KOPT-K1 (cell line): ENCODE measurements around the gene HELZ.
"Not testable (repeated sequence)": the region's sequence is repeated elsewhere in the genome, so short reads cannot be mapped to it uniquely, and the experiment has no call there.

Experiments
- H3K27ac ChIP-seq: fragments of 200-600 bp; sonication (generic); 2 replicates; pipeline ENCODE4 v1.5.1; 2016; ENCODE audit warnings: antibody characterized with exemption, mild to moderate bottlenecking, low read depth, low read length; ENCODE audit not compliant: poor library complexity, severe bottlenecking
- H3K36me3 ChIP-seq: fragments of 200-600 bp; sonication (generic); 2 replicates; pipeline ENCODE4 v1.5.1; 2017; ENCODE audit warnings: antibody characterized with exemption, mild to moderate bottlenecking, low read length, moderate library complexity; ENCODE audit not compliant: insufficient read depth
- H3K9me3 ChIP-seq: fragments of 200-600 bp; sonication (generic); 2 replicates; pipeline ENCODE4 v1.5.1; 2017; ENCODE audit warnings: antibody characterized with exemption, low read length, mild to moderate bottlenecking; ENCODE audit not compliant: insufficient read depth, poor library complexity, severe bottlenecking

HELZ gene

DNA sequence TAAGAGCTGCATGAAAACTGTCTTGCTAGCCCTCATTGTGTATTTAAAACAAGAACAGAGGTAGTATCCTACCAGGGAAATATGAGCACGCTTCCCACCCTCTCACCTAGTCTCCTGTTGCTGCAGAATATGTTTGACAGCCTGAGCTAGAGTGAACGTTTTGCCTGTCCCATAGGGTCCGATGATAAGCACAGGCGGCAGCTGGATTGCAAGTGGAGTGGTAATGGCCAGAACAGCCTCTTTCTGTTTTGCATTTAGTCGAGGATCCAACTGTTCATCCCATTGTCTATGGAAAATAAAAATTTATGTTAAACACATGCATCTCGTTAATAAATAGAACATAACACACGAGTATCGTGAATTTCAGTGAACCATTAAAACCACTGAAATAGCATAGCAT lies 84.2 kb downstream of the HELZ start:
- no peak overlapping the region for H3K27ac ChIP-seq
- peaks cover 5% of the 10 kb centered on the region for H3K9me3 ChIP-seq
- H3K36me3 ChIP-seq, result peaks cover 85% of the 10 kb centered on the region

DNA sequence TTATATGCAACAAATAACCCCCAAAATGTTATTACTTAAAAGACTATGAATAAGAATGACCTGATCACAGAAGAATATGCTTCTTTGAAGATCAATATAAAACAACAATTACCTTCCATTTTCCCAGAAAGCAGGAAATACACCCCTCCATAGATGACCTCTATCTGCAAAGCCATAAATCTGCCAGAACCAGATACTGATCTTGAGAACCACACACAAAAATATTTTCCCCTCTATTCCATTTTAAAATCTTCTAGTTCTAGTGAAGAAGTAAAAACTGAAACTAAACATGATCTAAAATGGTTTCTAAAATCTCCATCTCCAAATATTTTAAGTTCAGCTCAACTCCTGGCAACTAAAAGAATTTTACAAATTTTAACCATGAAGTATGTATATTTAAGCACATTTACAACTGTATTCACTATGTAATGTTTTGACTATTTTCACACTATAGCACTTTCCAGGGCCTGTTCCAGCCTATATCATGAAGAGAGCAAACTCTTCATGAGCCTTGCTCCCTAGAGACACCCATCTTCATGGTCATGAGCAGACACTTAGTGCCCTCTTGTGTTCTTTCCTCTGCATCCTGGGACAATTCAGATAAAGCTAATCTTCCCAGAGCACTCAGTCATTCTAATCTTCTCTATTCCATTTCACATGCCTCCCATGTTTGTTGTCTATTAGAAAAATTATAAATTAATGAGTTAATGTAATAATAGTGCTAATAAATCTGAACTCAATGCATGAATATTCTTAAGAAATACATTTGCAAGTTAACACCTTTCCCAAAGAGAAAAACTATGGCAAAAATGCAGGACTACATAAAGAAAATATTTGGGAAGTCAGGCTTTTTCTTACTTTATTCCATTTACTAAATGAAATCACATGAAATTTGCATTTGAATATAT lies 87.0 kb downstream of the HELZ start:
- Histone ChIP-seq H3K27ac (peak overlapping the region; percentile 4), H3K9me3 (peaks cover 5% of the 10 kb centered on the region), H3K36me3 (peaks cover 76% of the 10 kb centered on the region)

DNA sequence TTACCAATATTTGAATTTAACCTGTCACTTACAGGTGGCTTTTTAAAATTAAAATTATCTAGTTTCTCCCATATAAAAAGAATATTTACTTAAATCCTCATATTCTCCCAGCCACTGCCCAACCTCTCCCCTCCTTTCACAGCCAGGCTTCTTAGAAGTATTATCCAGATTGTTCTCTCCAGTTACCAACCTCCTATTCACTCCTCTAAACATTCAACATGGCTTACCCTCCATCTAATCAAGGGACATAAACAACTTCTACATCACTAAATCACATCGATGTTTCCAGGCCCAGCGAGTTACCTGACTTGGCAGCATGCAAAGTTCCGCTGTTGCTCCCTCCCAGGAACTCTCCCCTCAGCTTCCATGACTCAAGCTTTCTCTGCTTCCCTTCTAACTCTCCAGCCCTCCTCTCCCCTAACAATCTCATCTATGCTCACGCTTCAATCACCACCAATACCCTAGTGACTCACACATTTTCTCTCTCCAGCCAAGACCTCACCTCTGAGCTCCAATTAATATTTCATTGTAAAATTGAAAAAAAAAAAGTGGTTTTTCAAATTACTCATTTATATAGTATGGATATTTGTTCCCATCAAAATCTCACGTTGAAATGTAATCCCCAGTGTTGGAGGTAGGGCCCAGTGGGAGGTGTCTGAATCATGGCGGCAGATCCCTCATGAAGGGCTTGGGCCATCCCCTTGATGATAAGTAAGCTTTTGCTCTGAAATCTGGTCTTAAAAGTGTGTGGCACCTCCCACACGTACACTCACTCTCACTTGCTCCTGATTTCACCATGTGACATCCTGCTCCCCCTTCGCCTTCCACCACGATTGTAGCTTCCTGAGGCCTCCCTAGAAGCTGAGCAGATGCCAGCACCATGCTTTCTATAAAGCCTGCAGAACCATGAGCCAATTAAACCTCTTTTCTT lies 88.5 kb downstream of the HELZ start:
- no peak overlapping the region for H3K27ac ChIP-seq
- H3K36me3 ChIP-seq, result peaks cover 75% of the 10 kb centered on the region
- H3K9me3 ChIP-seq, result peaks cover 5% of the 10 kb centered on the region

DNA sequence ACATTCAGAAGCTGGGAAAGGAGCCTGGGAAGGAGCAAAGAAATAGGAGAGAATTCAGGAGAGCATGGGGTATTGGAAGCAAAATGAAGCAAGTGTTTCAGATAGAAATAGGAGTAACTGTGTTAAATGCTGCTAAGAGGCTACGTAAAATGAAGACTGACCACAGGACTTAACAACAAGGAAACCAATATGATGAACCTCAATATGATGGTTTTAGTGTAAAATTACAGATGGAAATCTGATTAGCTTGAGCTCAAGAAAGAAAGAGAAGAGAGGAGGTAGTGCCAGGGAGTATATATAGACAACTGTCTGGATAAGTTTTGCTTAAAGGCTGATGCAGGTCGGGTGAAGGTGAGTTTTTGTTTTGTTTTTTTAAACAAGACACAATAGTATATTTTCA lies 92.2 kb downstream of the HELZ start:
- peaks cover 80% of the 10 kb centered on the region for H3K36me3 ChIP-seq
- H3K9me3 ChIP-seq, result peaks cover 5% of the 10 kb centered on the region
- no peak overlapping the region for H3K27ac ChIP-seq

DNA sequence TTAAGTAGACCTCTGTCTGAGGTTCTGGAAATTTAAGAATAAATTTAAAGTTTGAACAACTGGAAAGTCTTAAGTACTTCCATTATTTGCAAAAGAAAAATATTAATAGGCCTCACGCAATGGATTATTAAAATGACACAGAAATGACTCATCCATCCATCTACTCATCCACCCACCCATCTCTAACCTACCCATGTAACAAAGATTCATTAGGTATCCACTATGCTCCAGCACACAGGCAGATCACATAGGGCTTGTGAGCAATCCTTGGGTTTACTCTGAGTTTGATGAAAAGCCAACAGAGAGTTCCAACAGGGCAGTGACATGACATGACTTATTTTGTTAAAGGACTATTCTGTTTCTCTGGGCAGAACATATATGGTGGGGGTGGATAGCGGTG lies 93.3 kb downstream of the HELZ start:
- peaks cover 83% of the 10 kb centered on the region for H3K36me3 ChIP-seq
- peaks cover 2% of the 10 kb centered on the region for H3K9me3 ChIP-seq
- no peak overlapping the region for H3K27ac ChIP-seq

DNA sequence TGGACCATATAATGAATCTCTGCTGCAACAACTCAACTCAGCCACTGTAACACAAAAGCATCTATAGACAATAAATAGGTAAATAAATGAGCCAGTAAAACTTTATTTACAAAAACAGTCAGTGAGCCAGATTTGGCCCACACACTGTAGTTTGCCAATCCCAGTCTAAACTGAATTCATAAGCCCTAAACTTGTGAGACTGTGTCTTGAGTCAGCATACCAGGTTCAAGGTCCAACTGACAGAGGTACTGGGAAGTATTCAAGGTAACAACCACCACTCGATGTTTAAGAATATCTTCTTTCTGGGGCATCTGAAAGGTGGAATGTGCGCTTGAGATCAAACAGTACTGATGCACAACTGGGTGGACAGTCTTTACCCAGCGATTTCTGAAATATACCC lies 94.2 kb downstream of the HELZ start:
- Histone ChIP-seq H3K36me3 (peaks cover 87% of the 10 kb centered on the region), H3K27ac (no peak overlapping the region), H3K9me3 (no peaks in the 10 kb centered on the region)

DNA sequence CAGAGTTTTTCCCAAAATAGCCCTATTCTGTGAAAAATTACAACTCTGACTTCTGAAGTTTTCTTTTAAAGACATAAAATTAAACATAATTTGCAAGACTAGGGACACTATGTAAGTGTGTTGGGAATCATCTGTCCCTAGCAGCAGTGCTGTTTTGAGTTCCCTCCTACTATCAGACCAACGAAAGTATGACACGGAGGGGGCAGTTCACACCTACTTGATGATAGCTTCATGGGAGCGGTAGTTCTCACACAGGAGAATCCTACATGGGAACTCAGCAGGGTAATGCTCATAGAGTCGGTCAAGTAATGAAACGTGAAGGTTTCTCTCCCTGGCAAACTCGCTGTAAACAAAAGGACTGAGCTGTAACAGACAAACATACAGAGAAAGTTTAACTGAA lies 96.6 kb downstream of the HELZ start:
- no peak overlapping the region for H3K27ac ChIP-seq
- no peaks in the 10 kb centered on the region for H3K9me3 ChIP-seq
- peaks cover 98% of the 10 kb centered on the region for H3K36me3 ChIP-seq

DNA sequence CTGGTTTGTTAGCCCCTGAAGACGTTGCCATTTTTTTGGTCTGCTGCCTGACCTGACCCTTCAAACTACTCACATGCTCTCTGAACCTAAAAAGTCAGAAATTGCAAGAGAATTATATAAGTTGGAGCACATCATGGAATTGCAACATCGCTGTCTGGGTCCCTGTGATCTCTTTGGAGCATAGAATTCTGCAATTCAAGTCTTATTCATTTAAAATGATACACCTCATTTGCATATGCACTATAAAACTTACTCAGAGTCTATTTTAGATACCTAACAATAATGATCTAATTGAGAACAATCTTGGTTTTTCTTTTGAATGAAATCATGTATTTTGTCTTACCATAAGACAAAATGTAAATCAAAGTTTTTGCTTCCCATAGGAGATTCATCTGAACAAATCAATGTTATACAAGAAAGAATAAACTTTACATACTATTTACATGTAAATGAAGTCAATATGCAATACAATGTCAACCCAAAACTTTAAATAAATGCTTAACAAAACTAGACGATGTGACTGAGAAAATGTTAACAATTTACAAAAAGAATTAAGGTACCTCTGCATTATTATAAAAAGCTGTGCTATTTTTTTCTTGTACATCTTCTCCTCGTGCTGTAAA lies 99.7 kb downstream of the HELZ start:
- H3K36me3 ChIP-seq, result peaks cover 92% of the 10 kb centered on the region

DNA sequence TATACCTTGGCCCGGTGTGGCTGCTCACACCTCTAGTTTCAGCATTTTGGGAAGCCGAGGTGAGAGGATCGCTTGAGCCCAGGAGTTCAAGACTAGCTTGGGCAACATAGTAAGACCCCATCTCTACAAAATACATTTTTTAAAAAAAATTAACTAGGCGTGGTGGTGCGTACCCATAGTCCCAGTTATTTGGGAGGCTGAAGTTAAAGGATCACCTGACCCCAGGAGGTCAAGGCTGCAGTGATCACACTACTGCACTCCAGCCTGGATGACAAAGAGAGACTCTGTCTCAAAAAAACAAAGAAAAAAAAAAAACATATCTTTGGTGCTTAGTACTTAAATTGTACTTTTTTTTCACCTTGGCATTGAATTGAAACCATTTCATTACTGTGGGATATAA lies 101.7 kb downstream of the HELZ start:
- Histone ChIP-seq H3K9me3 (no peaks in the 10 kb centered on the region), H3K36me3 (peaks cover 89% of the 10 kb centered on the region)

More for the DNA sequence above, 99.7 kb downstream of the HELZ start:
- Histone ChIP-seq H3K27ac (no peak overlapping the region), H3K9me3 (no peaks in the 10 kb centered on the region)

DNA sequence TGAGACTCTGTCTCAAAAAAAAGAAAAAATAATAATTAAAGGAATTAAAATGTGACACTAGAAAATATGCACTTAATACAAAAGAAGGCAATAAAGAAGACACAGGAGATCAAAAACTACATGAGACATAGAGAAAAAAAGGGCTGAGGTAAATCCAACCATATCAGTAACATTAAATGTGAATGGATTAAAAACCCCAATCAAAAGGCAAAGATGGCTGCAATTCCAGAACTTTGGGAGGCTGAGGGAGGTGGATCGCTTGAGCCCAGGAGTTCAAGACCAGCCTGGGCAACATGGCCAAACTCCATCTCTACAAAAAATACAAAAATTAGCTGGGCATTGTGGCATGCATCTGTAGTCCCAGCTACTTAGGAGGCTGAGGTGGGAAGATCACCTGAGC lies 103.0 kb downstream of the HELZ start:
- H3K36me3 ChIP-seq, result peaks cover 89% of the 10 kb centered on the region
- H3K27ac ChIP-seq, H3K9me3 ChIP-seq: not testable (repeated sequence)

More for the DNA sequence above, 101.7 kb downstream of the HELZ start:
- no peak overlapping the region for H3K27ac ChIP-seq

DNA sequence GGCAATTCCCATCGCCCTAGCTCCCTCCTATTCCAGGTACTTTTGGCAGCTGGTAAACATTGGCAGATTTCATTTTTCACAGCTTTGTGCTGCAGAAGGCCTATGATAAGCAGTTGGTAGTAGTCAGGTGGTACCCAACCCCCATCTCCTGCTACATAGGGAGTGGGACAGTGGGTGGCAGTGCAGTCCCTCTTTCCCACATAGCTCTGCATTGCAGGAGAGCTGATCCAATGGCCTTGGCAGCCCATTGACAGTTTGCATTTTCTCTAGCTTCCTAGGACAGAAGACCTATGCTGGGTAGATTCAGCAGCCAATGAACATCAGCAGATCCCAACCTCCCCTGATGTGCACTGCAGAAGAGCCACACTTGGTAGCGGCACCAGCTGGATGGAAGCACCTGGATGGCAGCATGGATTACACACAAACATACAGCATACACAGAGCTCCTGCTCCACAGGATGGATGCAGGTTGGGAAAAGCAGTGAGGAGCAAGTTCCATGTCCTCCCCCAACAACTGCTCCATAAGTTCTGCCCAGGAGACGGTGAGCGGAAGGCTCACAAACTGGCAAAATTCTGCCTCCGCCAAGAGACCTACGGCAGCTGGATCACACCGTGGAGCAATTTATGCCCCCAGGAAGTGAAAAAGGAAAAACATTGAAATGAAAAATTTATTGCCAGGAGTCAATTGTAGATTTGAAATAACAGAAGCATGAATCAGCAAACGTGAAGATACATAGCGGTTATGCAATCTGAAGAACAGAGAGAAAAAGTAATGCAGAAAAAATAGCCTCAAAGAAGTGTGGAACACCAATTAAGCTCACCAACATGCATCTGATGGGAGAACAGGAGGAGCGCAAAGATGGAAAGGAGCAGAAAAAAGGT lies 105.0 kb downstream of the HELZ start:
- H3K36me3 ChIP-seq, result peaks cover 89% of the 10 kb centered on the region
- no peaks in the 10 kb centered on the region for H3K9me3 ChIP-seq
- no peak overlapping the region for H3K27ac ChIP-seq

DNA sequence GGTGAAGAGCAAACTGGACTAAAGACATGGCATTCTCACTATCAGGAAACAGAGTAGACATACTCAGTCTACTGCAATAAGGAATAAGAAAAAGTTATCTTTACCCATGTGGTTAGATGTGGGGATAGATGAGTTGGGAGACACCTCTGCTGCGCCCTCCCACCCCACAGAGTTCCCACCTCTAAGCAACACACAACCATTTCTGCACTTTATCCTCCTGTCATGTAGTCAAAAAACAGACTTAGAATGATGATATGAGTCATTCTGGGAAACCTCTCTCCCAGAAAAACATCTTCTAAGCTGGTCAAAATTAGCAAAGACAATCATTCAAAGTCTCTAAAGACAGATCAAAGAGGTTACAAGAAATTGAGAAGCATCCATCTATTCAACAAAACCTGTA lies 105.7 kb downstream of the HELZ start:
- Histone ChIP-seq H3K36me3 (peaks cover 86% of the 10 kb centered on the region), H3K27ac (no peak overlapping the region), H3K9me3 (no peaks in the 10 kb centered on the region)

DNA sequence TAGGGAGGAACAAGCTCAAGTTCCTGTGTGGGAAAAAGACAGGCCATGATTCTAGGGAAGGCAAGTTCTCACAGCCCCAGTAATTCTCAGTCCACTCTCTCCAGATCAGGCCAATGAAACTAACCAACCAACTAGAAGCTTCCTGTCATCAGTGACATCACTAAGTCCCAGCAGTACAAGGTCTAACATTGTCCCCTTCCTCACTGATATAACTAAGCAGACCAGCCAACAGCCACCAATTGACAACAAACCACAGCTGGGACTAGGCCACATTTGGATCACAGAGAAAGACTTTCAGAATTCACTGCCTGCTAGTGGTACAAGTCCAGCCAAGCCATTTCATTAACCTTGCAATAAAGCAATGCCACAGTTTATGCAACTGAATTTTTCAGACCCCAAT lies 106.6 kb downstream of the HELZ start:
- peaks cover 86% of the 10 kb centered on the region for H3K36me3 ChIP-seq
- peak overlapping the region; percentile 20 for H3K27ac ChIP-seq
- no peaks in the 10 kb centered on the region for H3K9me3 ChIP-seq

DNA sequence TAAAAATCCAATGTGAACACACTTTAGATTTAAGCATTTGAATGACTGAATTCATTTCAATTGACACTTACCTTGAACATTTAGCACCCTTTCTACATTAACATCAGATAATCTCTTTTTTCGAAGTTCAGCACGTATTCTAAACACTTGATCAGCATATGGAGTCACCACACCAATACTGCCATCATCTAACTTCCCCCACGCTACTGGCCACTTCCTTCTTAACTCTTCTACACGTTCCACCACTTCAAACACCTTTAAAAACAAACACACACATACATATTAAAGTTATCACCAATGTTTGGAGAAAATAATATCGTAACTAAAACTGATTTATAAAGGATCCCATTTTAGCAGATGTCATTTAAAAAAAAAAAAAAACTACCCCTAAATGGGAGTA lies 107.1 kb downstream of the HELZ start:
- Histone ChIP-seq H3K9me3 (no peaks in the 10 kb centered on the region), H3K36me3 (peaks cover 86% of the 10 kb centered on the region)

More for the DNA sequence above, 107.1 kb downstream of the HELZ start:
- H3K27ac ChIP-seq, result no peak overlapping the region
